ENCODE results near the gene CDH13.
A peak's percentile ranks its signal among the peaks of the same experiment; 100 is the strongest.

CDH13 gene

DNA sequence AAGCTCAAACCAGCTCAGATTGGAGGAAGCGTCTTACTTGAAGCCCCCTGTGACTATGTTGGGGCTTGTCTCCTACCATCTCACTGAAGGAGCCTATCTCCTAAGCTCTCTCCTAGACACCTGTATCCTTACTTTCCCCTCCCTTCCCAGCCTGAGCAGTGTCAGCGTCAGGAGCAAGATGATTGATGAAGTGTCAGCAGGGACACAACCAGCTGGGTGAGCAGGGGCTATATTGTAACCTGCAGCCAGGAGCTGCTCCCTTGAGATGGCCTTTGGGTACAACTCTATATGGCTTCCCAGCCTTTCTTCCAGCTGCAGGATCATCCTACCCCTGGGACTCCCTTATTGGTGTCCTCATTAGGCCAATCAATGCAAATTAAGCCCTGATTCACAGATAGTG, 1097.8 kb downstream of the CDH13 start:
- no peak for DNase-seq (ENCODE audit: low read depth)

DNA sequence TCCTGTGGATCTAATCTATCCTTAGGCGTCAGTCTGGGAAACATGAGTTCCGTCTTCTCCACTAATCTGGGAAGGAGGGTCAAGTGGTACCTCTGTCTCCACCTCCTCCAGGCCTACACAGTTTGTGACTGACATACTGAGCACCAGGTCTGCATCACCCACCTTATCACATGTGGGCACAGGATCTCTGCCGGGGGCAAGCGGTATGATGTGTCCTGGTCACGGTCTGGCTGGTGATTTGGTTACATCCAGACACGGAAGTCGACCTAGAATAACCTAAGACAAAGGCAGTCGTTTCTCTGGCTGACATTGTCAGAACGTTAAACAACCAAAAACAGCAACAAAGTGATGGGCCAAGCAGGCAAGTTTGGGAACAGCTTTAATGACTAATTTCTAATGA, 1098.5 kb downstream of the CDH13 start:
- DNase-seq (ENCODE audit: low read depth) = no peak

DNA sequence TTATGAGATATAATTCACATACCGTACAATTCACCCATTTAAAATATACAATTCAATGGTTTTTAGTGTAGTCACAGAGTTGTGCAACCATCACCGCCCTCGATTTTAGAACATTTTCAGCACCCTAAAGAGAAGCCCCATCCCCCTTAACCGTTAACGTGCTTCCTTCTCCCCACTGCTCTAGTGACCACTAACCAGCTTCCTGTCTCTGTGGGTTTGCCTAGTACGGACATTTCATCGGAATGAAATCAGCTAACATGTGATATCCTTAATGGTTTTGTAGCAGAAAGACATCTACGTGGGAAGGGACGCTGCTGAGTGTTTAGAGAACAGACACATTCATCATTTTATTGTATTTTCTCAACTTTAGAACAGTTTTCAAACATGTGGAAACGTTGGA, 1100.2 kb downstream of the CDH13 start:
- no peak for DNase-seq (ENCODE audit: low read depth)

DNA sequence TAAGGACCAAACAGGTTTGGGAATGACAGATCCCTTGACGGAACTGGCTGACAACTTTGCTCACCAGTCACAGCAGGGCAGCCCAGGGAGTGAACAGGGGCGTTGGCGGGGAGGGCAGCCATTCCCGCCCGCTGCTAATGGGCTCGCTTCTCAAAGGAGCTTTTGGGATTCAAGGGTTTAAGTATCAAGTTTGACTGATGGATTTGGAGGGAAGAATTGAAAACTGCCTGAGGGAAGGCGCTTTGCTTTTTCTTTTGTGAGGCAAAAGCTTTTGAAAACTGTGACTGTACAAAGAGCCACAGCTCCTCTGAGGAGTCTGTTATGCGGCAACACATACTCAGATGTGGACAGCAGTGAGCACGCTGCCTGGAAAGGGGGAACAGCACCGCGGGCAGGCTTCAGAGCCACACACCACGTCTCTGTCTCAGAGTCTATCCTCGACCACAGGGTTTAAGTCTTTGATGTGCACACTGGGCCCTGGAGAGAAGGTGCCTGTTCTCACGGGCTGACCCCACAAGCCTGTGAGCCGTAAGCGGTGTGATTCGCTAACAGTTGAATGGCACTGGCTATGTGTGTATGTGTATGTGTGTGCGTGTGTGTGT, 1101.1 kb downstream of the CDH13 start:
- DNase-seq (ENCODE audit: low read depth) = no peak

DNA sequence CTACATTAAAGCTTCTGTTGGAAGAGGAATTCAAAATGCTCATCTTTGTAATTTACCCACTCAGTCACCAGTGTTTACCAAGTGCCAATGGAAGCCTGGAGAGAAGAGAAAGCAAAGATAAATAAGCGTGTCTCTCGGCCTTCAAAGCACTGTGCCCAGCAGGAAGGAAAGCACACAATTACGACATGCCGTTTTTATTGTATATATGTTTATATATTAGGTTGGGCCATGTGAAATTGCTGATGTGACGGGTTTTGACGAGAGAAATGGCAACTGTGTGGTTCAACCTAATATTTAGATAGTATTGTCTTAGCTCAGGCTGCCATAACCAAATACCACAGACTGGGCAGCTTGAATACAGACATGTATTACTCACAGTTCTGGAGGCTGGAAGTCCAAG, 1101.7 kb downstream of the CDH13 start:
- no peak for DNase-seq (ENCODE audit: low read depth)

DNA sequence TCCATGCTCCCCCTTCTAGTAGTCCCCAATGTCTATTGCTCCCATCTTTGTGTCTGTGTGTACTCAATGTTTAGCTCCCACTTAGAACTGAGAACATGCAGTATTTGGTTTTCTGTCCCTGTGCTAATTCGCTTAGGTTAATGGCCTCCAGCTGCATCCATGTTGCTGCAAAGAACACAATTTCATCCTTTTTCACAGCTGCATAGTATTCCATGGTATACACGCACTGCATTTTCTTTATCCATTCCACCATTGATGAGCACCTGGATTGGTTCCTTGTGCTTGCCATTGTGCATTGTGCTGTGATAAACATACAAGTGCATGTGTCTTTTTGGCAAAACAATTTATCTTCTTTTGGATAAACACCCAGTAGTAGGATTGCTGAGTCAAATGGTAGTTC, 1104.0 kb downstream of the CDH13 start:
- no peak for DNase-seq (ENCODE audit: low read depth)

DNA sequence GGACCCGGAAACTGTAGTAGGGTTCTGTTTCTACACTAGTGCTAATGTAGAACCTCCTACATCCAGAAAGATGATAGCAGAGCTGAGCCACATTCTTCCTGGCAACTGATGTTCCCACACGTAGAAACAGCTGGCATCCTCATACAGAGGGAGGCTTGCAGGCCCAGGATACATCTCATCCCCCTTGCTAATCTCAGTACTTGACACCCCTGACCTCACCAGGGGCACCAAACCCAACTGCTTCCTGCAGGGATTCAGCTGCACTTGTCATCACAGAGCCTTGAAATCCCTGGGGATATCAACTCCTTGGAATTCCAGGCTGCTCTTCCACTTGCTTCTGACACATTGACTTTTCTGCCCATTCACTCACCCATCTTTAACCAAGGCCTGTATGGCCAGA, 1105.8 kb downstream of the CDH13 start:
- no peak for DNase-seq (ENCODE audit: low read depth)

DNA sequence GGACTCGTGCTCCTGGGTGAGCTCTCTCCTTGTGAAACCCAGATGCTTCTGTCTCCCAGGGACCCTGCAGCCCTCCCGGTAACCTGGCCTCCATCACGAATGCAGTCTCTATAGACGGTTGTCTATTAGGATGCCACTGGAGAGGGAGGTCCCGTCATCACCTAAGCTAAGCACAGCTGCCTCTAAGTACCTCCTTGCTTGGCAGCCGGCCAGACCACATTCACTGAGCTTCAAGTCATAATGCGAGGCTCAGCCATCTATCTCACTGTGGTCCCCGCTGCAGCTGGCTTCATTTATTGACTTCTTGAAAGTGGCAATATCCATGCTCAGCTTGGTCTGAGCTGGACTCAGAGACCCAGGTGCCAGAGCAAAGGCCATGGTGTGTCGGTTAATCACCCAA, 1106.5 kb downstream of the CDH13 start:
- no peak for DNase-seq (ENCODE audit: low read depth)

DNA sequence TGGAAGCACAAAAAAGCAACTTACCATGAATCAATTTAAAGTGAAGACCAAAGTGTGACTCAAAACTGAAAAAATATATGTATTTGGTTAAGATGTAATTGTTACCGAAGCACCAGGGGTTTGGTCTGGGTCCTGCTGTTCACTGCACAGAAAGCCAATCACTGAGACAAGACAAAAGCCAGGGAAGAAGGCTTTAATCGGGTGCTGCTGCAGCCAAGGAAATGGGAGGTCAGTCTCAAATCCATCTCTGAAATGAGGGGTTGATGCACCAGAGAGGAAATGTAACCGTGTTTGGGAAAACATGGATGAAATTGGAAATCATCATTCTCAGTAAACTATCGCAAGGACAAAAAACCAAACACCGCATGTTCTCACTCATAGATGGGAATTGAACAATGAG, 1107.4 kb downstream of the CDH13 start:
- no peak for DNase-seq (ENCODE audit: low read depth)

DNA sequence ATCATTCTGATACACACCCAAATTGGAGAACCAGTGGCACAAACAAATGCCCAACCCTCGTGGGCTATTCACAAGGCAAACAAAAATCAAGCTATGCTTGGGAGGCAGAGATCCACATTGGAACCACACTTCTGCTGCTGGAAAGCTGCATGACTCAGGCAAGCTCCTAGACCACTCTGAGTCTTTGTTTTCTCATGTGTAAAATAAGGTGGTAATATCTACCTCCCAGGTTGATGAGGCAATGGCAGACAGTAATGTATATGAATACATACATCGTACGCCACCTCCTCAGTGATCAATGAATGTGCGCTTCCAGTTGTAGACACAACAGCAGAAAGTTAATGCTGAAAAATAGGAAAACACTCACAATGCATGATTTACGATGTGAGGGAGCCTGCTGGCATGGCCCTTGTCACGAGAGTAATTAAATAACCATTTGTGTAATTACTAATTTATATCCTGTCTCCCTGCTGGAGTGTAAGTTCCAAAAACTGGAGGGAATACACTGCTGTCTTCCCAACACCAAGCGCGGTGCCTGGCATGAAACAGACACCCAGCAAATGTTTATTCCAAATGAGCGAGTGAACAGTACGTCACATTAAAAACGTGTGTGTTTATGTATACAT, 1111.1 kb downstream of the CDH13 start:
- no peak for DNase-seq (ENCODE audit: low read depth)

DNA sequence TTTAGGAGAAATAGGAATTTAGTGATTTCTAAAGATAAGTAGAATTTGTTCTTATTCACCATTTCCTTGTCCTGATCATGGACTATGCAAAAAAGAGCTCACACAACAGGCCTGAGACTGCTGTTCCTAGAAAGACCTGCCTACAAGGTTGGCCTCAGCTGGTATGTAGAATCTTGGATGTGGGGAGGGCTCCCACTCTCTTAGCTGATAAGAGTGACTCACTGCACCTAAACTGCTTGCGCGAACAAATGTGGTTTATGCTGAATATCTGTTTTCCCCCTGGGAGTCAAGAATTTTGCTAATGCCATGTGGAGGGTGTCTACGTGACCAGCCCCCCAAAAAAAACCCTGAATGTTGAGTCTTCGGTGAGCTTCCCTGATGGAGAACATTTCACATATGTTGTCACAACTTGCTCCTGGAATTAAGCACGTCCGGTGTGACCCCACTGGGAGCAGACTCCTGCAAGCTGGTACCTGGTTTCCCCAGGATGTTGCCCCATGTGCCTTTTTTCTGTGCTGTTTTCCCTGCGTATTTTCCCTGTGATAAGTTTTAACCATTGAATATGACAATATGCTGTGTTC, 1112.2 kb downstream of the CDH13 start:
- no peak for DNase-seq (ENCODE audit: low read depth)

DNA sequence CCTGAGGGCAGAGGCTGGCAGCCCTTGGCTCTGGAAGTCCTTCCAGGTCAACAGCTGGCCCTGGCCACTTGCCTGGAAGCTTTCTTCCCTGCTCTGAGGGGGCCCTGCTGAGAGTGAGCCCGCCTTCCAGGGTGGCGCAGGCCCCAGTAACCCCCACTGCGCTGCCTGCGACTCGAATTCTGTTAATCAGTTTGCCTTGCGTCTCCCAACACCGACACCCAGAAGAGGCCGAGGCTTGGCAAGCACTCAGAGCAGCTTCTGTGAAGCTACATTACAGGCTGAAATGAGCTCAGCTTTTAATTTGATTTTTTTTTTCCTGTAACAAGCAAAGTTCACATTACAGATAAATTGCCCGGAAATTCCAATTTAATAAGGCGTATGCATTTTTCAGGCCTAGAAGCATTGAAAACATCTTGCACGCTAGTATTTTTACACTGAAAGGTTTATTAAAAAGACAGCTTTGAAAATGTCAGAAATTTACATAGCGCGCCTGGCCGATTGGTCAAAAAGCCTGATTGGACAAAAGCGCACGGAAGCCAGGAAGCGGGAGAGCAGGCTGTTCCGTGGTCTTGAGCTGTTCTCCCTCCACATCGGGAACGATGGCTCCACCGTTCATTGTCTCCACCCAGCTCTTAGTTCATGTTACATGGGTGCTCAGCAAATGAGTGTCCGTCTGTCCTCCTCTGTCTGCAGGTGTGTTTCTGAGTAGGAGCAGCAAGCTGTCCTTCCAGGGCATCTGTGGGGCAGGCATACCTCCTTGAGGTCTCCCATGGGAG, 1115.5 kb downstream of the CDH13 start:
- DNase-seq (ENCODE audit: low read depth) = no peak

DNA sequence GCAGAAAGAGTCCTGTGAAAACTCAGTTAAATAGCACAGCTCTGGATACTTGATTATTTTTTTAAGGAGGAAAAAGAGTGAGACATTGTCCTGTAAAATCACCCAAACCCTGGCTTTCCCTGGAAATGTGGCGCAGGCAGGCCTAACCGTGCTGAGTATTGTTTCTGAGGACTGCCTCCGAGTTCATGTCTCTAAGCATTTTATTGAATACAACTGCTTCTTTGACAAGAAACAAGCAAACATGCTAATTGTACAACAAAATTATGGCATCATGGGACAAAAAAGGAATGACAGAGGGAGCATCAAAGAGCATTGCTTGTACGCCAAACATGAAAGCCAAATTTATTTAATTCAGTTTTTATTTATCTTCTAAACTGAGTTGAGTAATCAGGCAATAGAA, 1116.5 kb downstream of the CDH13 start:
- DNase-seq (ENCODE audit: low read depth) = no peak

DNA sequence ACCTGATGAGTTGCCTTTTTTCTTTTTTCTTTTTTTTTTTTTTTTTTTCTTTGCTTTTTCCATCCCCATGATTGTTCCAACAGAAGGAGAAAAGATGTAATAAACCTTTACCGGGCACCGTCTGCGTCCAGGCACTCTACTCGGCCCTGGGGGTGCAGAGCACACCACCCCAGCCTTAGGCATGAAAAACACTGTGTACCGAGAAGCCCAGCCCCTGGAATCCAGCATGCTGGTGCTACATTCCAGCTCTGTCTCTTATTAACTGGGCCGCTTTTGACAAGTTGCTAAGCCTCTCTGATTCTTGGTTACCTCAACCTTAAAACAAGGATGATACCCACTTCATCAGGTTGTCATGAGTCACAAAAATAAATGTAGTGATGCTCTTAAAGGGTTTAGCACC, 1117.0 kb downstream of the CDH13 start:
- no peak for DNase-seq (ENCODE audit: low read depth)

DNA sequence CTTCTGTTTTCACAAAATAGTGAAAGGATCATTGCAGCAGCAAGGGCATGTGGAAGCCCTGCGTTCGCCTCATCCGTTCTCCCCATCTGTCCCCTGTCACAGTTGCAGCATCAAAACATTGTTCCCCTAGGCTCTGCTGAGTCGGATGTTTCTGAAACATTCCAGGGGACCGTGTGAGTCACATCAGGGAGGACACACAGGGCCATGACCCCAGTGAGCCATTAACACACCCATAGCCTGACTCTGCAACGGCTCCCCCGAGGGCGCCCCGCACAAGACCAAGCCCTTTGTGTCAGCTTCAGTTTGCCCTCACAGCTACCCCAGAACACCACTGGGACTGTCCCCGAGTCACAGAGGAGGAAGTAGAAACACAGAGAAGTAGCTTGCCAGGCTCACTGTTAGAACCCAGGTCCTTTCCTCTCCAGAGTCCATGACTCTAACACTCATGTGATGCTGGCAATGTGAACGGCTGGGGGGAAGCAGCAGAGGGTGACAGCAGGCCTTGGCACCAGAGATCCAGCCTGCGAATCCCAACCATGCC, 1117.7 kb downstream of the CDH13 start:
- DNase-seq (ENCODE audit: low read depth) = peak; percentile 27

DNA sequence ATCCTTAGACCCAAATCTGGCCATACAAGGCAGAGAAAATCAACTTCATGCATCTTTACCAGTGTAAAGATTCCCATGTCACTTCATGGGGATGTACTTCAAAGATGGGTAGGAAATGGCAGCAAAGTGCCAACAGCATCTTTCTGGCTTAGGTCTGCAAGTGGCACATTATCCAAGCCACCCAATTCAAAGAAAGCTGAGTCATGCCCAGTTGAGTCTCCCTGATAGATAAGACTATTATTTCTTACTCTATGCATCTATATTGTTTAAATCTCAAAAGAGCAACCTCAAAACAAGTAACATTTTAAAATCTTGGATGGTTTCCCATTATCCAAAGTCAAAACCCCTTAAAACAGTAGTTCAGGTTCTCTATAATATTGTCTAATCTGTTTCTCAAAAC, 1119.8 kb downstream of the CDH13 start:
- no peak for DNase-seq (ENCODE audit: low read depth)

DNA sequence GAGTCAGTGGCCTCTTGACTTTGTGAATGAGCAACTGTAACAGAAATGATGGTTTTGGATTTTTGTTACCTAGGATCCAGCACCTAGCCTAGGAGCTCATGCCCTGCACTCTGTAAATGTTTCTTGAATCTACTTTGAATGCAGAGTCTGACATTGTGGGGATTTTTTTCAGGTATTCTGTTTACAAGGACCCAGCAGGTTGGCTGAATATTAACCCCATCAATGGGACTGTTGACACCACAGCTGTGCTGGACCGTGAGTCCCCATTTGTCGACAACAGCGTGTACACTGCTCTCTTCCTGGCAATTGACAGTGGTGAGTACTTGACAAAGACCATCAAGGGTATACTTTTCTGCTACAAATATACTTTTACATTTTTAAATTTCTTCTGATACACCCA, 1121.2 kb downstream of the CDH13 start:
- DNase-seq (ENCODE audit: low read depth) = no peak

DNA sequence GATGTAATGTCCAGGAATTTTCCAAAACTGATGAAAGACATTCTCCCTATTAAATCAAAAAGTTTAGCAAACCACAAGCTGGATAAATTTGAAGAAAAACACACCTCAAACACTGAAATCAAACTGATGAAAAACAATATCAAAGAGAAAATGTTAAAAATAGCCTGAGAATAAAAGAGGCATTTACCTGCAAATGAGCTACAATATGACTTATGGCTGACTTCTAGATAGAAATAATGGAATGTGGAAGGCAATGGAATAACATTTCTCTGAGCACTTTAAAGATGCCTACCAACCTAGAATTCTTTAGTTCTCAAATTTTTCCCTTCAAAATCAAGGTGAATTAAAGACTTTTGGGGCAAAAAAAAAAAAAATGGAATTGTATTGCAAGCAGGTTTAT, 1128.6 kb downstream of the CDH13 start:
- DNase-seq (ENCODE audit: low read depth) = no peak

DNA sequence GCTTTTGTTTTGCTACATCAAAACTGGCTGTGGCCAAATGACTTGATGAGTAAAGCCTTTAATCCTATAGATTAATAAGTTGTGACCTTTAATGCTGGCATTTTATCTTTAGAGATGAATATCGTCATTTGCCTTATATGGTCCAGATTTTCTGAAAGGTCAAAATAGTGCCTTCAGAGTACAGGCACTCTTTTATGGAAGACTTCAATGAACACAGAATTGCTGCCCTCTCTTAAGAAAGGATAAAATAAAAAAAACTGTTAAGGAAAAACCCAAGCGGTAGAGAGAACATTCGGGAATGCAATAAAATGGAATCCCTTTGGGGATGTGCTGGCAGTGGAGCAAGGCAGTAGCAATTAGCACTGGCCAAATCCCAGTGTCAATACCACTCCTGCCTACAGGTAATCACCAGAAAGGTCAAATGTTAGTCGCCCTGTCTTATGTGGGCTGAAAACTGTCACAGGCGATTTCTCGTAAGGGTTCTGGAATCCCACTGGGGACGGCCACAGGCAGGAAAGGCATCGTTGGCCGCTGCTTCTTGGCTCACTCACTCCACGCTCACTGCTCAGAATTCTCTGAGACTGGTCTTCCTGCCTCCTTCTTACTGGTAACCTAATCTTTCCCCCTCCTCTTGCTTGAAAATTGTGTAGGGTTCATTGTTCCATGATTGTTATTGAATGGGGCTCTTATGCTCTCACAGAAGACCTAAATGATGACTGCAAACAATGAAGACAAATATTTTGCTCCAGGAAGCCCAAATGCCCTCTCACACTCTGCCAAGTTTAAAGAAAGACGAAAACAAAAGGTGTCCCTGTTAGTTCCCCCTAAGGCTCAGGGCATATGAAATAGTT, 1135.6 kb downstream of the CDH13 start:
- no peak for DNase-seq (ENCODE audit: low read depth)

DNA sequence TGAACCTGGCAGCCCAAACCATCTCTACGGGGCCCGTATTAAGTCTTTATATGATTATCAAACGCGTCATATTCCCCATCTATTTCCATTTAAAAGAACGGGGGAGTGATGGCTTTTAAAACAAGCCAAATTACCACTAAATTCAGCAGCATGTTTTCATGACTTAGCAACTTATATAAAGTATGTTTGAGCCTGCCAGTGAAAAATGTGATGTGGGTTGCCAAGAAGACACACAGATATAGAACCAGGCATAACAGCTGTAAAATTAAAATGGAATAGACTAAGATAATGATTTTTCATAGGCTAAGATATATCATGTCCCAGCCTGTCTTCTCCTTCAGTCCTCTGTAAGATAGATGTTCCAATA, 1136.2 kb downstream of the CDH13 start:
- DNase-seq (ENCODE audit: low read depth) = no peak

DNA sequence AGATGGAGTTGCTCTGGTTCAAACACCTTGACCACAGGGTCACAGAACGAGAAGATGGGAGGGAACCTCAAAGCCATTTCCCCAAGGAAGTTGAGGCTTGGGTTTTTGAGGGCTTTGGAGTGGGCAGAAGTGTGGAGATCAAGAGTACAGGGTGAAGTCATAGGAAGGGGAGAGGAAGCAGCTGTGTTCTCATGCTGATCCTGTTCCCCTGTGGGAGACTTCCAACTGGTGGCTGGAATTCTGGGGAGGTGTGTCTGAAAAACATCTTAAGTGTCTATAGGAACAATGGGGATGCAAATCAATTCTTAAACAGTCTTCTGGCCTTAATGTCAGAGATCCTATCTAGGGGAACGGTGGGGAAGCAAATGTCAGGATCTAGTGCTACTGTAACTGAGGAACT, 1142.2 kb downstream of the CDH13 start:
- no peak for DNase-seq (ENCODE audit: low read depth)

DNA sequence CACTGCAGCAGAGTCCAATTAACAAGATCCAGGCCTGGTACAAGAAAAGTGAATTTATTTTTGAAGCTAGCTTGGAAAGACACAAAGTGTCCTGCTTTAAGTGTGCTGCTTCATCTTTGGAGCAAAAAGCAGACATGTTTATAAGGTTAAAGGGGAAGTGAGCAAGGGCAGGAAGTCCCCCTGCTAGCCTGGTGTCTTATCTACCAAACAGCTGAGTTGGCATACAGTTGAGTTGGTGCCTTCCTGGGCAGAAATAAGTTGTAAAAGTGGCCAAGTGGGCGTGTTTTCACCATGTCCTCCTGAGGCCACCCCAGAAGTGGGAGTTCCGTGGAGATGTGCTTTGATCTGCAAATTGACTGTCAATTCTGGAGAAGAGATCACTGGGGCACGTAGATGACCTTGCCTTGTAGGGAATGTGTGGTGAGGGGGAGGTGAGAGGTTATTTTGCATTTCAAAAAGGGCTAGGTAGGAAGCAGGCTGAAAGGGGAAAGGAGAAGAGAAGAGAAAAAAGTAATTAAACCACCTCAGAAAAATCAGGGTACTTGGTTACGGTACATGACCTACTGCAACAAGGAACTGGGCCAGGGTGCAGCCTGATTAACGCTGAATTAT, 1142.7 kb downstream of the CDH13 start:
- DNase-seq (ENCODE audit: low read depth) = no peak

Data from GM04504 (cell line).